Upper lobe of right lung (tissue), 1 donor: ENCODE results near the gene SMARCB1. TPM values are rescaled to one million over a fixed set of nuclear protein-coding genes. Genes with fewer than 3 reads are reported as not detected.

Experiments used
- ATAC-seq: fragments of 200-7000 bp; cut with Tn5 transposase; one replicate; pipeline ENCODE4 v1.9.1; 2020; ENCODE audit warnings: mild to moderate bottlenecking, moderate library complexity
- DNase-seq: peaks from one replicate; pipeline ENCODE4 v3.0.0-alpha.2; 2020
- H3K27ac ChIP-seq: fragments of 200-600 bp; one replicate; pipeline ENCODE4 v1.8.0; 2022
- H3K27me3 ChIP-seq: fragments of 200-600 bp; one replicate; pipeline ENCODE4 v1.8.0; 2022; ENCODE audit warnings: mild to moderate bottlenecking
- H3K36me3 ChIP-seq: fragments of 200-600 bp; one replicate; pipeline ENCODE4 v1.8.0; 2022
- H3K4me1 ChIP-seq: fragments of 200-600 bp; one replicate; pipeline ENCODE4 v1.8.0; 2022
- H3K4me3 ChIP-seq: fragments of 200-600 bp; one replicate; pipeline ENCODE4 v1.8.0; 2022; ENCODE audit warnings: mild to moderate bottlenecking
- H3K9me3 ChIP-seq: fragments of 200-600 bp; one replicate; pipeline ENCODE4 v1.8.0; 2022
- CTCF ChIP-seq: fragments of 200-600 bp; IDR thresholded peaks from one replicate; pipeline ENCODE4 v1.8.0; 2022; ENCODE audit warnings: antibody characterized with exemption
- intact Hi-C: fragments of 100-400 bp; cut with DNase I; formaldehyde crosslinking; loops from one replicate; pipeline ENCODE4 v1.11.0; 2022
- total RNA-seq: library from RNA; stranded (reverse); fragmentation: NEBNext Ultra II Directional; extraction: Animal tissue kit (Norgen Biotek cat#: 25700); gene quantifications from one replicate; pipeline ENCODE4 v1.2.1, GENCODE V29; 2021
- donor health status: DM: no; HTN: yes; CAD: no; lungs with severe emphysema.

The SMARCB1 gene
- total RNA-seq, 1 donor from 2014 or later, result 59.6 TPM

GRCh38 chr22:23838681-23839468, 52.1 kb downstream of the SMARCB1 start, which contains the start of gene DERL3:
Gene DERL3 (minus strand): TSS chr22:23839006. CDS start chr22:23838987, 19 bp downstream.
- no peaks in the 10 kb centered on the region for H3K27me3 ChIP-seq
- no peak within 1 kb of the TSS for H3K27ac ChIP-seq
- H3K9me3 ChIP-seq, result no peaks in the 10 kb centered on the region
- peaks cover 24% of the 10 kb centered on the region for H3K36me3 ChIP-seq
- intact Hi-C loops, result no loop called here
- peaks cover 12% of the 10 kb centered on the region for H3K4me1 ChIP-seq
- DNase-seq (peak; percentile 99), ATAC-seq (peak; percentile 95)
- no peak for TF ChIP-seq CTCF
- H3K4me3 ChIP-seq, result peak within 1 kb of the TSS; percentile 60

- intact Hi-C loops, result loop anchor here (10.0 kb wide), 1 partner anchor 65 kb away; the partner anchor contains the start of gene MMP11
- TF ChIP-seq CTCF, result no peak
- DNase-seq (no peak), ATAC-seq (no peak)
- peaks cover 22% of the 10 kb centered on the region for H3K4me1 ChIP-seq
- H3K27ac ChIP-seq, result no peak overlapping the region
- peaks cover 12% of the 10 kb centered on the region for H3K36me3 ChIP-seq
- H3K27me3 ChIP-seq, result no peaks in the 10 kb centered on the region
- H3K9me3 ChIP-seq, result no peaks in the 10 kb centered on the region
- H3K4me3 ChIP-seq, result no peak overlapping the region
Measured at GRCh38 chr22:23840026-23840425, 53.3 kb downstream of the SMARCB1 start.

- TF ChIP-seq CTCF, result no peak
- Histone ChIP-seq H3K4me3 (no peak overlapping the region), H3K27ac (no peak overlapping the region), H3K4me1 (peaks cover 26% of the 10 kb centered on the region), H3K36me3 (peaks cover 2% of the 10 kb centered on the region), H3K9me3 (no peaks in the 10 kb centered on the region), H3K27me3 (no peaks in the 10 kb centered on the region)
- no peak for ATAC-seq
- DNase-seq, result no peak
- intact Hi-C loops, result loop anchor here (10.0 kb wide), 1 partner anchor 66 kb away; the partner anchor contains the start of gene MMP11
Measured at GRCh38 chr22:23841292-23841691, 54.5 kb downstream of the SMARCB1 start.

GRCh38 chr22:23841736-23842445, 55.1 kb downstream of the SMARCB1 start:
- Histone ChIP-seq H3K27me3 (no peaks in the 10 kb centered on the region), H3K36me3 (no peaks in the 10 kb centered on the region), H3K4me1 (peaks cover 26% of the 10 kb centered on the region), H3K9me3 (no peaks in the 10 kb centered on the region), H3K27ac (no peak overlapping the region), H3K4me3 (no peak overlapping the region)
- intact Hi-C loops, result loop anchor here (10.0 kb wide), 1 partner anchor 67 kb away; the partner anchor contains the start of gene MMP11
- no peak for ATAC-seq
- no peak for DNase-seq
- TF ChIP-seq CTCF, result no peak

- Histone ChIP-seq H3K9me3 (no peaks in the 10 kb centered on the region), H3K27ac (no peak overlapping the region), H3K36me3 (no peaks in the 10 kb centered on the region), H3K27me3 (no peaks in the 10 kb centered on the region), H3K4me1 (peaks cover 26% of the 10 kb centered on the region), H3K4me3 (no peak overlapping the region)
- no peak for TF ChIP-seq CTCF
- DNase-seq (no peak), ATAC-seq (no peak)
- intact Hi-C loops, result loop anchor here (10.0 kb wide), 1 partner anchor 68 kb away; the partner anchor contains the start of gene MMP11
Measured at GRCh38 chr22:23842599-23842998, 55.8 kb downstream of the SMARCB1 start.
